GM18867 (cell line): ENCODE measurements around the gene LRG1.
"Not testable (repeated sequence)": the region's sequence is repeated elsewhere in the genome, so short reads cannot be mapped to it uniquely, and the experiment has no call there.

Source experiments
- ATAC-seq: cut with Tn5 transposase; IDR thresholded peaks from one replicate; pipeline ENCODE4 v1.9.1; 2021; ENCODE audit warnings: mild to moderate bottlenecking, moderate library complexity; ENCODE audit not compliant: unreplicated experiment

The LRG1 gene

DNA sequence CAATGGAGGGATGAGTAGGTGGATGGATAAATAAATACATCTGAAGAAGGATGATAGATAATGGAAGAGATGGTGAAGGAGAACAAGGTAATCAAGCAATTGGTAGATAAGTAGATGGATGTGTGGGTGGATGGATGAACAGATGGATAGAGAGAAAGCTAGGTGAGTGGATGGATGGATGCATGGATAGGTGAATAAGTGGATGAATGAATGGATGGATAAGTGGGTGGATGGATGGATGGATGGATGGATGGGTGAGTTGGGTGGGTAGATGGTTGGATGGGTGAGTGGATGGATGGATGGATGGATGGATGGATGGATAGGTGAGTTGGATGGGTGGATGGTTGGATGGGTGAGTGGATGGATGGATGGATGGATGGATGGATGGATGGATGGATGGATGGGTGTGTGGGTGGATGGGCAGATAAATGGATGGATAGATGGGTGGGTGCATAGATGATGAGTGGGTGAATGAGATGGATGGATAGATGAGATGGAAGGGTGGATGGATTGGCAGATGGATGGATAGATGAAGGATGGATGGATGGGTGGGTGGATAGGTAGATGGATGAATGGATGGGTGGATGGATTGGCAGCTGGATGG, 13.4 kb upstream of the LRG1 start:
- no peak for ATAC-seq

DNA sequence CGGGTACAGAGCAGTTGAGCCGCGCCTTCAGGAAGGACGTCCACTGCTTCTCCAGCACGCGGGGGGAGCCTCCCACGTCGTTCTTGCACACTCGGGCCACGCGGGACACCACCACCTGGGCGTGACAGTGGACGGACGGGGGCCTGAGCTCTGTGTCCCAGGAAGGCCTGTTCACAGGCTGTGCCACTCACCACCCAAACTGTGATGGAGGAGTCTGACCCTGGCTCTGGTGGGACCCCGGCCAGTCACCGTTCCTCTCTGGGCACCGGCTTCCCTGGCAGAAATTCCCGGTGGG, 12.6 kb upstream of the LRG1 start:
- ATAC-seq, result no peak

DNA sequence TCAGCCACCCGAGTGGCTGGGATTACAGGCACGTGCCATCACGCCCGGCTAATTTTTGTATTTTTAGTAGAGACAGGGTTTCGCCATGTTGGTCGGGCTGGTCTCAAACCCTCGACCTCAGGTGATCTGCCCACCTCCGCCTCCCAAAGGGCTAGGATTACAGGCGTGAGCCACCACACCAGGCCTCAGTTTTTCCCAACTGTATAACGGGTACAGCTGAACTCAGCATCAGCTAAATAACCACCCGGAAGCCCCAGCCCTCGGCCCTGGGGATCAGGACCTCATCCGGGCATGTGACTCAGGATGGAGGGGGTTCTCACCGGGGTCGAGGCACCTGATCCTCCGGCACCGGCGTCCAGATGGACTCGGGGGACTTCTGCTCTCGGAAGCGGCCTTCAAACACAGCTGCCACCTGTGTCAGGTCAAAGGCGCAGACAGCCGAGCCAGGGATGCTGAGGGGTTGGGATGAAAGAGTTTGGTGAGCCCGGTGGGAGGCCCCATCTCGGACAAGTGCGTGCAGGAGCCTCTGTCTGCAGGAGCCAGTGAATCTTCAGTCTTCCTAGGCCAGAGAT, 10.7 kb upstream of the LRG1 start:
- ATAC-seq, result no peak

DNA sequence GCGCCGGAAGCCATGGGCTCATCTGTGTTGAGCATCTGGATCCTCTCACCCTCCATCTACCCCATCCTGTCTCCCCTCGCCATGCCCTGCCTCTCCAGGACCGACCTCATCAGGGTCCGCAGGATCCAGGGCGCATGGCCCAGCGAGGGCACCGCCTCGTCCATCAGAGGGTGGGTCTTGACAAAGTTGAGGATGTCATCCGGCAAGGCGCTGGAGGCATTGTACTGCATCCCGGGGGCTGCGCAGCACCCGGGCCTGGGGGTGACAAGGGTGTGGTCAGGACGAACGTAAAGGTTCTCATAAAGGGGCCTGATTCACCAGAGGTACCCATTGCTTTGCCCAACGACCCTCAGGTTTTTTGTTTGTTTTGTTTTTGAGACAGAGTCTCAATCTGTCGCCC, 10.2 kb upstream of the LRG1 start:
- no peak for ATAC-seq

DNA sequence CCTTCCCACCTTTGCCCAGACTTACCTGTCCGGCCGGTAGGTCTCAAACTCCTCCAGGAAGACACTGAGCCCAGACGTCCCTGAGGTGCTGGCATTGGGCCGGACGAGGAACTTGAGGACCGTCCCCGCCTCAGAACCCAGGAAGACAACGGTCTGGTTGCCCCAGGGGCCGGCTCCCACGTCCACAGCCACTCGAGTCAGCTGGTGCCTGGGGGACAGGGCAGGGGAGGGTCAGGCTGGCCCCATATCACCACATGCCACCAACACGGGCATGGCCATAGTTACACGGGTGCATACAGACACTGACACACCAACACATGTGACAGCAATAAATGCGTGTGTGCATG, 8.4 kb upstream of the LRG1 start:
- no peak for ATAC-seq

DNA sequence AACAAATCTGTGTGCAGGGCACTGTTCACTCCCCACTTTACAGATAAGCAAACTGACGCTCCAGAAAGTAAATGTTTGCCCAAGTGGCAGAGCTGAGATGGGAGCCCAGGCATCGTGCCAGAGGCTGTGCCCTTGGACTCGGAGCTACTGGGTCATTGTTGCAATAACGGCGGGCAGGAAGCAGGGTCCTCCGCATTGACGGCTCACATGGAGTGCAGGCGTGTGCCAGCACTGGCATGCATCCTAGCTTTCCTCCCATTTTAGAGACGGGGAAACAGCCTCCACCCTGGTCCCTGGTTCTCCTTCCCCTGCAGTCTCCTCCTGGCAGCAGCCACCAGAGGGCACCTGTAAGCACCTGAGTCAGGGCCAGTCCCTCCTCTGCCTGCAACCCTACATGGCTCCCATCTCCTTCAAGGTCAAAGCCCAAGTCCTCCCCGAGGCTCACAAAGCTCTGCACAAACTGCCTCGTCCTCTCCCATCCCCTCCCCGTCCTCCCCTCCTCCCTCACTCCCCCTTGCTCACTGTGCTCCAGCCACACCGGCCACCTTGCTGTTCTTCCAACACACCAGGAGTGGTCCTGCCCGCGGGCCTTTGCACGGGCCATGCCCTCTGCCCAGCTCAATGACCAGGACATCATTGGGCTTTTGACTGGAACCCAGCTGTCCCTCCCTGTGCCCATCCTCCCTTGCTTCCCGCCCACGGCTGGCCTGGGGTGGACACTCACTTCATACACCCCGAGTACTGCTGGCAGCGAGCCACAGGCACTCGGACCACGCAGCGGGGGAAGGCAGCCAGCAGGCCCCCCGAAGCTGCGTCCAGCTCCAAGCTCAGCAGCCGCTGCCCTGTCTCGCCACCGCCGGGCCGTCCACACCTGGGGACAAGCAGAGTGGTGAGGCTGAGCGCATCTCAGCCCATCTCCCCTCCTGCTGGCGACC, 7.7 kb upstream of the LRG1 start:
- no peak for ATAC-seq

DNA sequence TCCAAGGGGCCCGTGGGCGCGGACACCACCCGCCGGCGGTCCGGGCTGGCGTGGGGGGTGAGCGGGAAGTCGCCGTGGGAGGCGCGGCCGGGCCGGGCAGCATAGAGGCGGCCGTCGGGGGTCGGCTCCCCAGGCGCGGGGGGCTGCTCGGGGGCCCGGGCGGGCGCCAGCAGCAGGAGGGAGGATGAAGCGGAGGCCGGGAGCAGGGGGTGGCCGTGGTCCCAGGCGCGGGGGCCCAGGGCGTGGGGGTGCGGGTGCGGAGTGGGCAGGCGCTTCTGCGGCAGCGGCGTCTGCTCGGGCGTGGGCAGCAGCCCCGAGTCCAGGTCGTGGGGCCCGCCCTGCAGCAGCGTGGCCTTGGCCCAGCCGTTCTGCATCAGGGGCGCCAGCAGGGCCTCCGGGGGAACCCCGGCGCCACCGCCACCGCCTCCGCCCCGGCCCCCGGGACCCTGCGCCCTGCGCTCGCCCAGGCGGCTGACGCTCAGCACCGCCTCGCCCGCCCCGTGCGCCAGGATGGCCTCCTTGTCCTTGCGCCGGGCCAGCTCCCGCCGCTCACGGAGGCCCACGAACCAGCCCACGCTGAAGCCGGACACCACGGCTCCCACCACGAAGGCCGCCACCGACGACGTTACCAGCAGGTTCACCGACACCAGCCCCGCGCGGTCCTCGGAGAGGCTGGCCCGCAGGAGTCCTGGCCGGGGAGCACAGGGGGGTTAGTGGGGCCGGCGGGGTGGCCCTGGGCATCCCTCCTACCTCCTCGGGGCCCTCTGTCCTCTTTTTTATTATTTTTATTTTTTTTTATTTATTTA, 4.2 kb upstream of the LRG1 start:
- ATAC-seq, result no peak

DNA sequence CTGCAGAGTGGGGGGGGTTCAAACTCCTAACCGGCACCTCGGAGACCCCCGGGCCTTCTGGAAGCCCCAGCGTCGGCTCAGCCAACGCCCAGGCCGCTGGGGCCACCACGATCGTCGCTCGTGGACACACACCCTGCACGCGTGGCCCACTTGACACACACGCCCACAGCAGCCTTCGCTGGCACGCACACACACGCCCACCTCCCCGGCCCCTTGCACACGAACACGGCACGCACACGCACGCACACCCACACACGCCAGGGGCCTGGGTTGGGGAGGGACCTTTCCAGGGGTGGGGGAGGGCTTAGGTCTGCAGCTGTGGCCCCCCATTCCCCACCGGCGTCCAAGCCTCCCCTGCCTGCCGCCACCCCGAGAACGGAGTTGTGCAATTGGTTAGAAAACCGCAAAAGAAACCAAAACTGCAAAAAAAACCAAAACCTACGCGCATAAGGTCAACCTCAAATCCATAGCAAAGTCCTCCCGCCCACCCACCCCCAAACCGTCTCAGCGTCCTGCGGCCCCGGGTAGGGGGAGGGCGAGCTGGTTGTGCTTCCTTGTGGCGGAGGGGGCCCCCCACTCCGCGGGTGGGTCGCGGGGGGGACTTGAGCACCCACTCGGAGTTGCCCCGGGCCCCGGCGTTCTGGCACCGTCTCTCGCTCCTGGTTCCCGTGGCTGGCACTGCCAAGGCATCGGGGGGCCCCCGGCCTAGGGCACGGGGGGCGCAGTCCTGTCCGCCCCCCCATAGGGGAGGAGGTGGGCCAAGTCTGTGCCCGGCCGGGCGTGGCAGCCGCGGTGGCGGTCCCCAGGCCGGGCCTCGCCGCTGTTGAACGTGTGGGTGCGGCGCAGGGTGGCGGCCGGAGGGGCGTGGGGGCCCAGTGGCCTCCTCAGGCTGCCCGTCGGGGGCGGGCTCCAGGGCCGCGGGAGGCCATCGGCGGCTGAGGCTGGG, 3.3 kb upstream of the LRG1 start:
- ATAC-seq, result no peak

DNA sequence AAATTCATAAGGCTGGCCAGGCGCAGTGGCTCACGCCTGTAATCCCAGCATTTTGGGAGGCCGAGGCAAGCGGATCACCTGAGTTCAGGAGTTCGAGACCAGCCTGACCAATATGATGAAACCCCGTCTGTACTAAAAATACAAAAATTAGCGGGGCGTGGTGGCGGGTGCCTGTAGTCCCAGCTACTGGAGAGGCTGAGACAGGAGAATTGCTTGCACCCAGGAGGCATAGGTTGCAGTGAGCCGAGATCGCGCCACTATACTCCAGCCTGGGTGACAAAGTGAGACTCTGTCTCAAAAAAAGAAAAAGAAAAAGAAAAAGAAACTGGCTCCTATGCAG, 1.9 kb upstream of the LRG1 start:
- ATAC-seq, result not testable (repeated sequence)

DNA sequence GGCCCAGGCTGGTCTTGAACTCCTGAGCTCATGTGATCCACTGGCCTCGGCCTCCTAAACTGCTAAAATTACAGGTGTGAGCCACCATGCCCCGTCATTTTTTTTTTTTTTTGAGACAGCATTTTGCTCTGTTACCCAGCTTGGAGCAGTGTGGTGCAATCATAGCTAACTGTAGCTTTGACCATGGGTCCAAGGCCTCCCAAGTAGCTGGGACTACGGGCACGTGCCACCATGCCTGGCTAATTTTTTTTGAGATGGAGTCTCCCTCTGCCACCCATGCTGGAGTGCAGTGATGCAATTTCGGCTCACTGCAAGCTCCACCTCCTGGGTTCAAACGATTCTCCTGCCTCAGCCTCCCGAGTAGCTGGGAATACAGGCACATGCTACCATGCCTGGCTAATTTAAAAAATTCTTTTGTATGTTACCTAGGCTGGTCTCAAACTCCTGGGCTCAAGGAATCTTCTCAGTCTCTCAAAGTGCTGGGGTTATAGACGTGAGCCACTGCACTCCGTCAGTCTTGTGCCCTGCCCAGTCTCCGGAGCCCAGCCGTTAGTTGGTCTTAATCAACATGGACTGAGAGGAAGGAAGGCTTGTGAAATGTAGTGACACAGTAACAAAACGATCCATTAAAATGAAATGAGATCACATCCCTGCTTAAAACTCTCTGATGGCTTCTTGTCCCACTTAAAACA, 1.4 kb upstream of the LRG1 start:
- ATAC-seq, result no peak

DNA sequence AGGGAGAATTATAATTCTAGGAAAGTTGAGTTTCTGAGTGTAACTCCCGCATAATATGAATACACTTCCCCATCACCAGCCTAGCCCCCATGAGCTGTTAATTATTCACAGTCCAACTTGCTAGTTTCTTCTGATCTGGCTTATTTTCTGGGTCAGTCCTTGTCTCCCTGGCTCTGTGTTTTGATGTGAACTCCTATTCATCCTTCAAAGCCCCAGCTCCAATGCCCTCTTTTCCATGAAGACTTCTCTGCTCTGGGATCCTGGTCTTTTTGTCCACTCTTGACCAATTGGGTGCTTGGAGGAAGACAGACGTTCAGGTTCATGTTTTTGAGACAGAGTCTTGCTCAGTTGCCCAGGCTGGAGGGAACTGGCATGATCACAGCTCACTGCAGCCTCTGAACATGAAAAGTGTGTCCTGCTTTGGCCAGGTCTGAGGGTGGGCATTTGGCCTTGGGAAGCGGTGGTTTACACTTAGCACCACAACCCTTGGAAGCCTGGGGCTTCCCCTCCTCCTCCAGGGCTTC, 605 bp downstream of the LRG1 start:
- no peak for ATAC-seq

DNA sequence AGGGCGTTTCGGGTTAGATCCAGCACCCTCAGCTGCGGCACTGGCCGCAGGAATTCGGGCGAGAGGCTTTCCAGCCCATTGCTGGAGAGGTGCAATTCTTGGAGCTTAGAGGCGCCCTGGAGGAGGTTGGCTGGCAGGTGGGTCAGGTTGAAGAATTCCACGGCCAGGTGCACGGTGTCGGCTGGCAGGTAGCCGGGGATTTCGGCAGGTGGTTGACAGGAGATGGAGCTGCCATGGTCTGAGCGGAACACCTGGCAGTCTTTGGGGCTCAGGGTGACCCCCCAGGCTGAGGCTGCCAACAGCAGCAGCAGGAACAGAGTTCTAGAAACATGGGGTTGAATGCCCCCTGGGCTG, 1.3 kb downstream of the LRG1 start:
- no peak for ATAC-seq

DNA sequence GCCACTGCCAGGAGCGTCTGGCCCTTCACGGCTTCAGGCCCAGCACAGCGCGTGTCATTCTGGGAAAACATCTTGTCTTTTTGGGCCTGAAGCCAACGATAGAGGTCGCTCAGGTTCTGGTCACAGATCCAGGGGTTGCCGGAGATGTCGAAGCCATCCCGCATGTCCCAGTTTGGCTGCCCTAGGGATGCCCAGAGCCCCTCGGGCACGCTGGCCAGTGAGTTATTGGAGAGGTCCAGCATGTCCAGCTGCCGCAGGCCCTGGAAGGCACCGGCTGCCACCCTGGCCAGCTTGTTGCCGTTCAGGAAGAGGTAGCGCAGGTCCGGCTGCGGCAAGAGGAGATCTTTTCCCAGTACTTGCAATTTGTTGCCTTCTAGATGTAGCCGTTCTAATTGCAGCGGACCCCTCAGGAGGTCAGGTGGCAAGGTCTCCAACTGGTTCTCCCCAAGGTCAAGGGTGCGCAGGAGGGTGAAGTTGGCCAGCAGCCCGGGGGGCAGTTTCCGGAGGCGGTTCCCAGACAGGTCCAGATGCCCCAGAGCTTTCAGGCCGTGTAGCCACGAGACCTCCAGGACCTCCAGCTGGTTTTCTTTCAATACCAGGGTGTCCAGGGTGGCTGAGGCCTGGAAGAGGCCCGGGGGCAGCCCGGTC, 1.8 kb downstream of the LRG1 start:
- ATAC-seq, result no peak

DNA sequence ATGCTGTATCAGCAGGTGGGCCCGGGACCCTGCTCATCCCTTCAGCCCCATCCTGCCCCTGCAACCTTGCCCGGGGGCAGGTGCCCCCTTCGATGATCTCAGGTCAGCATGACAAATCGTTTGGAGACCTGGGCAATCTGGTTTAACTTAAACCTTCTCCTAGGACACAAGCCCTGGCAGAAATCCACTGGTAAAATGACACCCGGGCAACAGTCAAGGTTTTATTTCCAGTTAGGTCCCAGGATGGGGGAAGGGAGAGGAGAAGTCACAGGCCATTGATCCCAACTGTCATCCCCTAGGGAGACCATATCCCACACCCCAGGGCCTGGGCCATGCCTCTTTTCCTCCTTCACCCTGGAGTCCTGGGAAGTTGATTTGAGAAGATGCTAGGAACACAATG, 3.0 kb downstream of the LRG1 start:
- ATAC-seq, result no peak

DNA sequence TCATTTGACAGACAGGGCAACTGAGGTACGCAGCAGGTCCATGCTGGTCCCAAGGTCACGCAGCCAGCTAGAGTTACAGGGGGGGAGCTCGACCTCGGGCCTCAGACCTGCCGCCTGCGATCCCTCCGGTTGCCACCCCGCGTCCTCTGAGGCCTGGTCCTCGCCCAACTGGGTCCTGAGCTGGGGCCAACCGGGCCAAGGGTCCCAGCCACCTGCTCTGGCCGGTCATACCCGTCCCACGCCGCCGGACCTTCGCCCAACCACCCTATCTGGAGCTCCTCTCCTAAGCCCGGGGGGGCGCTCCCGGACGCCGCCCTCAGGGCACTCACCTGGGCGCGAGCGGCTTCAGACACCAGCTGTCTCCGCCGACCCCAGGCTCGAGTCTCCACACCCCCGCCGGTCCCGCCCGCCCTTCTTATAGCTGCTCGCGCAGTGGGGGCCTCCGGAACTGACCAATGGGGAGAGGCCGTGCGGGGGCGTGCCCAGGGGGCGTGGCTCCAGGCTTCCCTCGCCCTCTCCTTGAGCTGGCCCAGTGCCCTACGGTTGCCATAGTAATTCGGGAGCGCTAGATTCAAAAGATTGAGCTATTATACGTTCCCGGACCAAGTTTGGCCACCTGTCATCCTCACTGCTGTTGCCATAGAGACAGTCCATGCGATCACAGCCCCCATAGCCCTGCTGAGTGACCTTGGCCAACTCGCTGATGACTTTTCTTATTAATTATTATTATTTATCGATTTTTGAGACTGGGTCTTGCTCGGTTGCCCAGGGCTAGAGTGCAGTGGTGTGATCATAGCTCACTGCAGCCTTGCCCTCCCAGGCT, 4.8 kb downstream of the LRG1 start, which contains the start of gene PLIN5:
Gene PLIN5 (minus strand): TSS at position 389 of the 823 bp plus-strand sequence. CDS start 1,150 bp downstream, outside the sequence.
- ATAC-seq, result no peak

DNA sequence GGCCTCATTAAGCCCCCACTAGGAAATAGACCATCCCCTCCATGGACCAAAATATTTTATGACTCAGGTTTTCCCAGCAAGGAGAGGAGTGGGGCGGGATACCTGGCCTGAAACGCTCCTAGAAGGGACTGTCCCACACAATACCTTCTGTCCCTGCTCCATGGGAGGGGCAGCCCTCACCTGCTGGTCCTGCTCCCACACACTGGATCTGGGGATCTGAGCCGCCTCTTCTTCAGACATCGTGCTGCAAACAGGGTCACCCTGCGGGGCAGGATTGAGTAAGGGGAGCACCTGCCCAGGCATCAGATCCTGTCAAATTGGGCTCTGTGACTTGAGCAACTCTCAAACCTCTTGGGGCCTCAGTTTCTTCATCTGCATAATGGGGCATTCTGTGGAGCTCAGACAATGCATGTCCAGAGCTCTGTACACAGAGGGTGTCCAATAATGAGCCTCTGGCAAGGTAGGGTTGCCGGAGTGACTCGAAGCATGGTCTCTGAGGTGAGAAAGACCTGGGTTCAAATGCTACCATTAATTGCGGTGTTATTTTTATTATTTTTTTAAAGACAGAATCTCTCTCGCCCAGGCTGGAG, 5.9 kb downstream of the LRG1 start:
- ATAC-seq, result no peak

DNA sequence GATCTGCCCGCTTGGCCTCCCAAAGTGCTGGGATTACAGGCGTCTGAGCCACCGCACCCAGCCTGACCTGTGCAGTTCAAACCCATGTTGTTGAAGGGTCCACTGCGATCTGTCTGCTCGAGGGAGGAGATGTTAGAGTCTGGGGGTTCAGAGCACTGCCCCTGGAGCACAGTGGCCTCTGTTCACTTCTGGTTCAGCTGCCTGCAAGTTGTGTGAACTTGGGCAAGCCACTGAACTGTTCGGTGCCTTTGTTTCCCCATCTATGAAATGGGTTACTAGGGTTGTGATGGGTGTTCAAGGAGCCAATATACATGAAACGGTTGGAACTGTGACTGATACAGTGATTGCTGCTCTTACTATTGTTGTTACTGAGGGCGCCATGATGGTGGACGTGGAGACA, 6.5 kb downstream of the LRG1 start:
- ATAC-seq, result no peak

DNA sequence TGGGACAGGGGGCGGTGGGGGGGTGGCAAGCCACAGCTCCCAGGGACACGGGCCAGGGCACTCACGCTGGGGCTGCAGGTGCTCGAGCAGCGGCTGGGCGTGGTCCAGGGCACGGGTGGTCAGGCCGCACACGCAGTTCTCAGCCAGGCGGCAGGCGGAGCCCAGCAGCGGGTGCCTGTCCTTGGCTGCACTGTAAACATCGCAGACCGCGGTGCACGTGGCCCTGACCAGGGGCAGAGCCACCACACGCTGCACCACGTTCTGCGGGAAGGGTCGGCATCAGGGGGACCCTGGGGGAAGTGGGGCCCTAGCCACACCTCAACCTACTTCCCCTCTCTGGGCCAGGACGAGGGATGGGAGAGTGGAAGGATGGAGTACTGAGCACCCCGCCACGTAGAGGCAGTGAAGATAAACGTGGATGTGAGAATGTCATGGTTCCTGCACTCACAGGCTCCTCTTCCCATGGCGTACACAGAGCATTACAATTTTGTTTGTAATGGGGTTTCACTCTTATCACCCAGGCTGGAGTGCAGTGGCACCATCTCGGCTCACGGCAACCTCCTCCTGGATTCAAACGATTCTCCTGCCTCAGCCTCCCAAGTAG, 8.2 kb downstream of the LRG1 start:
- ATAC-seq, result no peak
